Pulmonary artery endothelial cell (primary cell): ENCODE data around the gene SH3YL1. TPM values are rescaled to one million over a fixed set of nuclear protein-coding genes. Genes with fewer than 3 reads are reported as not detected.

Experiments
- DNase-seq: peaks from one replicate; pipeline ENCODE4 v3.0.0-alpha.2; 2011; ENCODE audit warnings: low read depth, low spot score
- total RNA-seq: library from RNA; depleted of rRNA; stranded (reverse); fragments of >200 nt; gene quantifications from 2 replicates; pipeline ENCODE4 v1.2.3, GENCODE V29; 2014

Gene SH3YL1
- total RNA-seq, 1 donor from 2014 or later: 20.8 TPM

GRCh38 chr2:258933-259332 lies 4.9 kb downstream of the SH3YL1 start:
- DNase-seq: no peak

GRCh38 chr2:257842-258241 lies 6.0 kb downstream of the SH3YL1 start:
- no peak for DNase-seq

- no peak for DNase-seq
Observed at GRCh38 chr2:257429-257828, 6.4 kb downstream of the SH3YL1 start.

GRCh38 chr2:256094-256493 lies 7.7 kb downstream of the SH3YL1 start:
- DNase-seq: no peak

- DNase-seq: no peak
Observed at GRCh38 chr2:255195-255594, 8.6 kb downstream of the SH3YL1 start.

- no peak for DNase-seq
Observed at GRCh38 chr2:254241-254640, 9.6 kb downstream of the SH3YL1 start.

GRCh38 chr2:253202-253638 lies 10.6 kb downstream of the SH3YL1 start:
- no peak for DNase-seq

GRCh38 chr2:252001-252602 lies 11.7 kb downstream of the SH3YL1 start:
- no peak for DNase-seq

- no peak for DNase-seq
Observed at GRCh38 chr2:249538-250042, 14.2 kb downstream of the SH3YL1 start.

- no peak for DNase-seq
Observed at GRCh38 chr2:248724-249123, 15.1 kb downstream of the SH3YL1 start.

- peak; percentile 24 for DNase-seq
Observed at GRCh38 chr2:246489-247144, 17.2 kb downstream of the SH3YL1 start.

- no peak for DNase-seq
Observed at GRCh38 chr2:244547-244946, 19.3 kb downstream of the SH3YL1 start.

- no peak for DNase-seq
Observed at GRCh38 chr2:238869-239268, 25.0 kb downstream of the SH3YL1 start.

GRCh38 chr2:238431-238830 lies 25.4 kb downstream of the SH3YL1 start:
- DNase-seq: no peak

- DNase-seq: no peak
Observed at GRCh38 chr2:237878-238277, 26.0 kb downstream of the SH3YL1 start.

GRCh38 chr2:236993-237539 lies 26.8 kb downstream of the SH3YL1 start:
- DNase-seq: no peak

- no peak for DNase-seq
Observed at GRCh38 chr2:234421-234820, 29.4 kb downstream of the SH3YL1 start.

GRCh38 chr2:233030-233429 lies 30.8 kb downstream of the SH3YL1 start:
- DNase-seq: no peak

GRCh38 chr2:231521-232185 lies 32.2 kb downstream of the SH3YL1 start:
- no peak for DNase-seq

- no peak for DNase-seq
Observed at GRCh38 chr2:228518-229278, 35.1 kb downstream of the SH3YL1 start.

- no peak for DNase-seq
Observed at GRCh38 chr2:228115-228514, 35.7 kb downstream of the SH3YL1 start.
